GM18507 (cell line): Measurements from ENCODE around the gene CBX8.

Experiments
- DNase-seq: peaks from one replicate; pipeline ENCODE4 v3.0.0; 2011; ENCODE audit warnings: low read depth; ENCODE audit not compliant: insufficient read length; ENCODE audit errors: extremely low spot score
- FAIRE-seq: peaks from 2 replicates; lab custom pipeline; 2011; peaks lifted over from hg19 to GRCh38; lab: Jason Lieb, UNC

Gene CBX8

GRCh38 chr17:79797492-79798298, 818 bp upstream of the CBX8 start:
- DNase-seq (no peak), FAIRE-seq (no peak)

- no peak for FAIRE-seq
These were observed 474 bp downstream of the CBX8 start for GRCh38 chr17:79796444-79796762.

GRCh38 chr17:79795795-79796443, 958 bp downstream of the CBX8 start:
- DNase-seq (no peak), FAIRE-seq (no peak)

More at GRCh38 chr17:79796444-79796762, 474 bp downstream of the CBX8 start:
- DNase-seq = no peak

- DNase-seq = no peak
- no peak for FAIRE-seq
These were observed 2.0 kb downstream of the CBX8 start for GRCh38 chr17:79794659-79795511.

DNA sequence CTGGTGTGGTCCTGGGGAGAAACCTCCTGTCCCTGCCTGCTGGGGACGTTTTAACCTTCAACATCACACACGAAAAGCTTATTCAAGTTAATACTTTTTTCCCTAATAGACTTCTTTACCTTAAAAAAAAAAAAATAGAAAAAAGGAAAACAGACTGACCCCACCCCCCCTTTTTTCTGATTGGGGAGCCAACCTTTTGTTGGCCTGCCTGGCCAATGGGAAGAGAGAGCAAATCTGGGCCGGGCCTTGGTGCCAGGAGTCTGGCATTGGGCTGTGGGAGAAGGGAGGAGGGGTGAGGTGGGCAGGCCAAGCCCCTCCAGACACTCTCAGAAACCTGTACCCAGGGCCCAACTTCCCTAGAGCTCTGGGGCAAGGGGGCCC, 3.0 kb downstream of the CBX8 start:
- no peak for DNase-seq
- no peak for FAIRE-seq

DNA sequence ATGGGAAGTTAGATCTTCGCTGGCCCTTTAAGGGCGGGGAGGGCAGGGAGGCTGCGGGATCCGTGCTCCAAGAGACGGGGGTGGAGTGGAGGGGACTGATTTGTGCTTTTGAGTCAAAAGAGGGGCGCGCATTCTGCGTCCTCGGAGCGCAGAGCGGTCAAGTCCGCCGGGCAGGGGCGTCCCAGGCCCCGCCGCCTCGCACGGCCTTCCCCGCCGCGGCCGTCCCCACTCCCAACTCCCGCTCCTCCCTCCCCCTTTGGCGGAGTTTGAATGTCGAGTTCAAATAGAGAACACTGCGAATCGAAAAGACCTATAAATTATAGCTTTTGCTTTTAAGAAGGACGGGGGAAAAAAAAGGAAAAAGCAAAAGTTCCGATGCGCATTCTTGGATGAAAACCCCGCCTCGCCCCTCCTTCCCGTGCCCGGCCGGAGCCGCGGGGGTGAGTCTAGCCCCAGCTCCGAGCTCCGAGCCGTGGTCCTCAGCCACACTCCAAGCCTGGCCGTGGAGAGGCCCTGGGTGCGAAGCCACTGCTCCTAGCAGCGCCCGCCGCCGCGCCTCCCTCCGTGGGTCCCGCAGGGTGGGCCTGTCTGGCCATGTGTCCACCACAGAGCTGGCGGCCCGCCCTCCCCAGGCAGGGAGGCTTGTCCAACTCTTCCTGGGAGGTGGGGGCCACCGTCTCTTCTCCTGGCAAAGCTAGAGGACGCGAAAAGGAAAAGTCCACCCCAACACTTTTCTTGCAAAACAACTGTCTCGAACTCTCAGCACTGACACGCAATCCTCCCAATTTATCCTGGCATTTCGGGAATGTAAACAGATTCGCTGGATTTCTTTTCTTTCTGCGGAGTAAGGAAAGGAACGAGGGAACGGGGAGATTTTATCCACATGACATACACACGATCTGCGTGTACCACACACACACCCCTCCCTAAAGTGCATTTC, 3.6 kb downstream of the CBX8 start:
- no peak for FAIRE-seq

DNA sequence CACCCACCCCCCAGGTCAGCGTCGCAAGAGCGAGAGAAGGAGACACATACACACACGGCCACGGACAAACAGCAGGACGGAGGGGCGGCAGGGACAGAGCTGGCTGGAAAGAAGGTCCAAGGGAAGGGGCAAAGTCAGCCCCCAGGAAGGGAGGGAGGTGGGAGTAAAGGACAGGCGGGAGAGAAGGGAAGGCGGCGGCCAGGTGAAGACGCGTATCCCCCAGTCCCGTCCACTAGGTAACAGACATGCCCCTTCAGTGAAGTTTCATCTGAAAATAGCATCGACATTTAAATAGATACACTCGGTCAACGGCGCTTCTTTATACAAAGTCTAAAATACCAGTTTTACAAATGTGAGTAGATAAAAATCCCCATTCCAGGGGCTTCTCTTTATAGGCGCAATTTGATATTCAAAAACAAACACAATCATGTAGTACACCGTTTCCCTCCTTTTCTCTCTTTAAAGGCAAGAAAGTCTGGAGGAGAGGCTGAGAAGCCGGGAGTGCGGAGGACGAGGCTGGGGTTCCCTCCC, 4.5 kb downstream of the CBX8 start:
- FAIRE-seq = no peak
- no peak for DNase-seq

More for the DNA sequence above, 3.6 kb downstream of the CBX8 start:
- no peak for DNase-seq

DNA sequence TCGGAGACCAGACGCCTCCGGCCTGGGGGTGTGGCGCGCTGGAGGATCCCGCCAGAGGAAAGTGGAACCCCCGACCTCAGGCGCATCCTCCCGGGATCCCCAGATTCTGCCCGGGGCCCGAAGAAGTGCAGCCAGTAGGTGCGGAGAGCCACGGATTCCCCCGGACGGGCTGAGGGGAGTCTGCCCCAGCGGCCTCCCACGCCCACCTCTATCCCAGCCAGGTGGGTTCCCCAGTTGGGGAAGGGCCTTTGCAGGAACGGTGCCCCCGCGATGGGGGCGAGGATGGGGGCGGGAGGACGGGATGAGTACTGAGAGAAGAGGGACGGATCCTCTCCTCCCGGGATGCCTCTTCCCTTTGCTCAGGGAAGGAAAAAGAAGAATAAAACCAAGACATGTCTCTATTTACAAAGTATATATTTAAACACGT, 5.1 kb downstream of the CBX8 start:
- no peak for FAIRE-seq
- no peak for DNase-seq

GRCh38 chr17:79790805-79791734, 5.8 kb downstream of the CBX8 start:
- no peak for FAIRE-seq
- DNase-seq = no peak

GRCh38 chr17:79789943-79790804, 6.7 kb downstream of the CBX8 start:
- peak; percentile 48 for DNase-seq
- FAIRE-seq = no peak

DNA sequence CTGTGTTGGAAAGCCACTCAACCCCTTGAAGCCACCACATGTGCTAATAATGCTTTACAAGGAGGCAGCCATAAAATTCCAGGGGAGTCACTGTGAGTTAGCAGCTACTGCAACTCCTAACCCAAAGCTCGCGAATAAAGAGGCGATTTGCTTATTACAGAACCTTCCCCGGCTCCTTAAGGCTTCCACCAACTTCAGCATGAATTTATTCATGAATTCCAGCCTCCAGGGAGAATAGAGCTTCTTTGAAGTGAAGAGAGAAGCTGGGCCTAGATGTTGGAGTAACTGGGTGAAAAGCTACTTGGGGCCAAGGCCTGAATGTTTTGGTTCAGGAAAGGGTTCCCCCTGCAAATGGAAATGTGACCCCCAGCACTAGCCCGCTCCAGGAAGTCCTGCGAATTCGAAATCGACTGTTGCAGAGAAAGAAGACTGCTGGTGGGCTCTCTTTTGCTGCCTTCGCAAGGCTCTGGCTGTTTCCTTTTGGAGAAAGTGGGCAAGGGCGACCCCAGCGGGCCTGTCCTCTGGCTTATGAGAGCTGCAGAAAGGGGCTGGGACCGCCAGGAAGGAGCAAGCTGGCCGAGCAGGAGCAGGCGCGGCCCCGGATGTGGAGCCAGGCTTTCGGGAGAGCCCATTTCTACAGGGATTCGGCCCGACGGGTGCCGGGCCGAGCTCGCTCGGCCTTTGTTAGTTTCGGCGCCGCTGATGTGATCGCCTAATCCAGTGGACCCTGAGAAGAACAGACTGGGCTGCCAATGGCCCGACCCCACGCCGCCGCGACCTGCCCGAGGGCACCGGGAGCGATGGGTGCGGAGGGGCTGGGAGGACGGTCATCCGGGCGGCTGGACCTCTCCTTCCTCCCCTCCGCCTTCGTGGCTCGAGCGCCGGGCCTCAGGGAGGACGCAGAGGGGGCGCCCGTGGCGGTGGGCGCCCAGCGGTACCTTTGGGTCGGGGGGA, 7.6 kb downstream of the CBX8 start:
- no peak for DNase-seq
- no peak for FAIRE-seq

GRCh38 chr17:79788455-79788854, 8.4 kb downstream of the CBX8 start:
- DNase-seq (no peak), FAIRE-seq (no peak)

DNA sequence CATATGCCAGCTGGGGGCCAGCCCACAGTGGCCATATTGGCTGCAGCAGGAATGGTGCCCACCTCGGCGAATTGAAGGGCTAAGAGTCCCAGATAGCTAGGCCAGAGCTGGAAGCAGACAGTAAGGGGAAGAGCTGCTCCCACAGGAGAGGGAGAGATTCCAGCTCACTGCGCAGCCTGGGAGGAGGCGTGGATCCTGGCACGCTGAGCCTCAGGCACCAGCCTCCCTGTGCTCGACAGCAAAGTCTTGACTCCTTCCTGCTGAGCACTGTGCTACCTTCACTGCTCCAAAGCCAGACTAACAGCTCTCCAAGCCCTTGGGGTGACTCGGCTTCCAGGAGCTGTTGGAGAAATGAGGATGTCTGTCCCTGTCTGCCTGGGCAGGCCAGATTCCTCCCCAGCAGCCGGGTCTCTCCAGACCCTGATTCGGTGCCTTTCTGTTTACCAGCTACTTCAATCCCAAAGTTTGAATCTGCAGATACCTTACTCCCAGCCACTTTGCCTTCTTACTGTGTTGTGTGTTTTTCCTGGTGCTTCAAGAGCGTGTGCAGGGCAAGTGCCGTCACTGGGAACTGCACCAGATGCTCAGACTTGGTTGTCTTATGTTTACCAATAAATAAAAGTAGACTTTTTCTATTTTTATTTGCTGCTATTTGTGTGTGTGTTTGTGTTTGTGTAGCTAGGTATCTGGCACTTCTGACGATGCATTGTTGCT, 9.8 kb downstream of the CBX8 start:
- FAIRE-seq (no peak), DNase-seq (no peak)

GRCh38 chr17:79785900-79786810, 10.7 kb downstream of the CBX8 start:
- FAIRE-seq (no peak), DNase-seq (no peak)
